Transverse colon (tissue), 4 donors: ENCODE results near the gene GRSF1. TPM values are rescaled to one million over a fixed set of nuclear protein-coding genes. Genes with fewer than 3 reads are reported as not detected.

Source experiments
- DNase-seq: peaks from one replicate; pipeline ENCODE4 v3.0.0-alpha.2; 2019
- H3K27ac ChIP-seq, 4 donors: fragments of 200-600 bp; sonication (generic); 2 replicates each; pipeline ENCODE4 v1.5.1; 2016 to 2018; ENCODE audit warnings: inconsistent platforms in 4 of 4
- H3K27me3 ChIP-seq: fragments of 200-600 bp; sonication (generic); 2 replicates; pipeline ENCODE4 v1.5.1; 2017; ENCODE audit warnings: inconsistent platforms
- H3K36me3 ChIP-seq, 4 donors: fragments of 200-600 bp; sonication (generic); 2 replicates each; pipeline ENCODE4 v1.5.1; 2017 to 2019; ENCODE audit warnings: inconsistent platforms in 4 of 4
- H3K4me1 ChIP-seq, 4 donors: fragments of 200-600 bp; sonication (generic); 2 replicates each; pipeline ENCODE4 v1.5.1; 2017 to 2020; ENCODE audit warnings: inconsistent platforms in 4 of 4
- H3K4me3 ChIP-seq, 4 donors: fragments of 200-600 bp; sonication (generic); 1 replicate in 1 of 4; 2 replicates in 3 of 4; pipeline versions ENCODE4 v1.5.1 to v1.6.1; 2017 to 2019; ENCODE audit warnings: inconsistent platforms in 4 of 4
- H3K9me3 ChIP-seq, 2 donors: fragments of 200-600 bp; sonication (generic); 2 replicates each; pipeline ENCODE4 v1.5.1; 2017 to 2019; ENCODE audit warnings: inconsistent platforms in 2 of 2
- CTCF ChIP-seq, 5 experiments: fragments of 200-600 bp in 3 of 5; fragments of 450-650 bp in 2 of 5; sonication (generic) in 3 of 5; IDR thresholded peaks; 1 replicate in 2 of 5; 2 replicates in 3 of 5; pipeline ENCODE4 v1.5.1; 2016 to 2017; ENCODE audit warnings: antibody characterized with exemption in 5 of 5, inconsistent platforms in 3 of 5, mild to moderate bottlenecking in 2 of 5, moderate library complexity in 1 of 5
- EP300 ChIP-seq: sonication (generic); formaldehyde crosslinking; IDR thresholded peaks from one replicate; pipeline ENCODE4 v1.6.1; 2017; ENCODE audit warnings: antibody characterized with exemption, low read depth
- POLR2A ChIP-seq: fragments of 450-650 bp; IDR thresholded peaks from one replicate; pipeline ENCODE4 v1.6.1; 2016; ENCODE audit warnings: antibody characterized with exemption, mild to moderate bottlenecking, moderate library complexity
- POLR2AphosphoS5 ChIP-seq, 3 donors: sonication (generic); formaldehyde crosslinking; IDR thresholded peaks; one replicate each; pipeline ENCODE4 v1.6.1; 2016; ENCODE audit warnings: antibody characterized with exemption in 3 of 3
- WGBS, 2 donors: methylation state at CpG; one replicate each; pipeline ENCODE4 v1.1.5; 2018; ENCODE audit warnings: low coverage in 1 of 2; 5-methylcytosine and 5-hydroxymethylcytosine counted together
- in situ Hi-C, 4 donors: fragments of 200-750 bp; cut with MboI; loops; one replicate each; pipeline versions ENCODE4 v1.15.0 to v1.15.1; 2017; ENCODE audit warnings: low sequenced_read_pairs in 3 of 4, low pct_ligation_motif_present in 1 of 4, low pct_unique_long_range_greater_than_20kb in 1 of 4
- intact Hi-C: fragments of 100-400 bp; cut with DNase I; formaldehyde crosslinking; loops from one replicate; pipeline ENCODE4 v1.15.1; 2023; ENCODE audit warnings: low total_unique reads
- total RNA-seq, 4 donors: library from RNA; depleted of rRNA; stranded (reverse); fragments of >200 nt; gene quantifications; one replicate each; pipeline ENCODE4 v1.1.0, GENCODE V29; 2016

GRSF1 gene
- total RNA-seq, 4 donors from 2014 or later: 42.6 to 63.2 (median 60.8) TPM

DNA sequence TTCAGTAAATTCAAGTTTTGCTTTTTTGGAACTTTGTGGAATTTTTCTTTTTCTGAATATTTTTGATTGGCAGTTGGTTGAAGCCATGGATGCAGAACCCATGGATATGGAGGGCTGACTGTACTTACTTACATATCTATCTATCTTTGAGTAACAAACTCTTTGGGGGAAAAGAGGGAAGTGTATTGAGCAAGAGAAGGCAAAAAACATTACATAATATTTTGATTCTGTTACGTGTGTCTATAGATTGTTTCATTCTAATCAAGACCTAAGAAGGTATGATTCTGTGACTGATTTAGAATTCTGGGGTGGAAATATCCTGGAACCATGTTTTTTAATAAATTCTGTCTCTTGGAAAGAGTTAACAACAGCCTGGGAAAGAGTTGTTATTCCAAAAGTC lies 31.5 kb downstream of the GRSF1 start:
- Histone ChIP-seq H3K27ac (no peak overlapping the region), H3K27me3 (no peaks in the 10 kb centered on the region), H3K4me1 (peaks cover 0 to 4% (median 0%) of the 10 kb centered on the region in 4 donors), H3K9me3 (no peaks in the 10 kb centered on the region), H3K4me3 (no peak overlapping the region), H3K36me3 (no peaks in the 10 kb centered on the region)
- intact Hi-C loops: no loop called here
- WGBS, 2 donors: 71 to 85% methylated on average over 1 of the region's 1 CpG
- DNase-seq: no peak
- in situ Hi-C loops: no loop called here
- TF ChIP-seq CTCF (IDR thresholded peaks at IDR 0.05) (no peak), POLR2A (no peak), EP300 (no peak), POLR2AphosphoS5 (IDR thresholded peaks at IDR 0.05) (no peak)

- no peak overlapping the region for H3K4me3 ChIP-seq
- peaks cover 0 to 10% (median 0%) of the 10 kb centered on the region in 4 donors for H3K4me1 ChIP-seq
- no peak for DNase-seq
- peaks cover 0 to 4% (median 0%) of the 10 kb centered on the region in 4 donors for H3K36me3 ChIP-seq
- in situ Hi-C loops: no loop called here
- H3K27me3 ChIP-seq: no peaks in the 10 kb centered on the region
- H3K27ac ChIP-seq: peak overlapping the region in 1 of 4 donors; percentile 30
- TF ChIP-seq CTCF (IDR thresholded peaks at IDR 0.05) (no peak), EP300 (no peak), POLR2A (no peak), POLR2AphosphoS5 (IDR thresholded peaks at IDR 0.05) (no peak)
- WGBS, 2 donors: 58 to 64% methylated on average over 5 of the region's 5 CpGs
- intact Hi-C loops: no loop called here
- H3K9me3 ChIP-seq: no peaks in the 10 kb centered on the region
Measured at GRCh38 chr4:70802928-70803580, 36.6 kb downstream of the GRSF1 start.

DNA sequence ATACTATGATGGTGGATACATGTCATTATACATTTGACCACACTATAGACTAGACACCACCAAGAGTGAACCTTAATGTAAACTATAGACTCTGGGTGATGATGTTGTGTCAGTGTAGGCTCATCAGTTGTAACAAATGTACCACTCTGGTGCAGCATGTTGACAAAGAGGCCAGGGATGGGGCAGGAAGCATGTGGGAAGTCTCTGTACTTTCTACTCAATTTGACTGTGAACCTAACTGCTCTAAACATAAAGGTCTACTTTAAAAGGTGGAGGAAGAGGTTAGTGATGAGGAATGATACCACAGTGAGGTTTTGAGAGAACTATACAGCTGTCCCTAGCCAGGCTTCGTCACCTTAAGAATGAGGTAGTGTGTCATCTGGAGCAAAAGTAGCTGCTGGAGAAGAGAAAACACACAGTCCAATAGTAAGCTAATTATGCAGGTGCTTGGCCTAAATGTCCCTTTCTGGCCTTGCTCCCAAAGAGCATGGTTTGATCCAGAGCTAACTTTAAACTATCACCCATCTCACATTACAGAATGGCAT lies 38.4 kb downstream of the GRSF1 start:
- H3K27me3 ChIP-seq: no peaks in the 10 kb centered on the region
- H3K9me3 ChIP-seq: no peaks in the 10 kb centered on the region
- intact Hi-C loops (no loop called here), in situ Hi-C loops (no loop called here)
- WGBS, 2 donors: 68% methylated on average over 1 of the region's 1 CpG; no CpG with 5 or more reads in 1 of the 2 donors
- H3K4me1 ChIP-seq: peaks cover 0 to 10% (median 0%) of the 10 kb centered on the region in 4 donors
- TF ChIP-seq POLR2A (no peak), CTCF (IDR thresholded peaks at IDR 0.05) (no peak), POLR2AphosphoS5 (IDR thresholded peaks at IDR 0.05) (no peak), EP300 (no peak)
- H3K27ac ChIP-seq: no peak overlapping the region
- no peak overlapping the region for H3K4me3 ChIP-seq
- H3K36me3 ChIP-seq: peaks cover 0 to 7% (median under 1%) of the 10 kb centered on the region in 4 donors
- no peak for DNase-seq

GRCh38 chr4:70793626-70794025 lies 46.1 kb downstream of the GRSF1 start:
- TF ChIP-seq POLR2A (no peak), CTCF (IDR thresholded peaks at IDR 0.05) (no peak), EP300 (no peak), POLR2AphosphoS5 (IDR thresholded peaks at IDR 0.05) (no peak)
- intact Hi-C loops (no loop called here), in situ Hi-C loops (no loop called here)
- Histone ChIP-seq H3K4me1 (no peaks in the 10 kb centered on the region), H3K27ac (no peak overlapping the region), H3K9me3 (no peaks in the 10 kb centered on the region), H3K4me3 (no peak overlapping the region), H3K27me3 (no peaks in the 10 kb centered on the region), H3K36me3 (peaks cover 0 to 59% (median 11%) of the 10 kb centered on the region in 4 donors)
- whole genome bisulfite sequencing, 2 donors: 96 to 100% methylated on average over 2 to 6 of the region's 6 CpGs
- DNase-seq: no peak
